OCI-LY3 (cell line): ENCODE results near the gene SIRT3.

Experiments used
- H2AFZ ChIP-seq: fragments of 200-600, 300-600 bp; shearing (Covaris generic); 2 replicates; pipeline ENCODE4 v1.6.0; 2014; ENCODE audit warnings: antibody characterized with exemption, low read depth, low read length
- H3K27ac ChIP-seq: fragments of 200-600, 300-600 bp; sonication (generic); 2 replicates; pipeline ENCODE4 v1.5.1; 2014; ENCODE audit warnings: mild to moderate bottlenecking, low read length, moderate library complexity, mixed read lengths
- H3K27me3 ChIP-seq: fragments of 200-600, 300-600 bp; sonication (generic); 2 replicates; pipeline ENCODE4 v1.6.1; 2014; ENCODE audit warnings: low read depth, low read length, mixed read lengths
- H3K36me3 ChIP-seq: fragments of 200-600, 300-600 bp; sonication (generic); replicated peaks from 2 replicates; pipeline ENCODE3; 2014; ENCODE audit warnings: low read depth, low read length, mixed read lengths
- H3K4me1 ChIP-seq: fragments of 300-600, 200-600 bp; sonication (generic); 2 replicates; pipeline ENCODE4 v1.6.1; 2014; ENCODE audit warnings: low read length, mixed read lengths
- H3K4me2 ChIP-seq: fragments of 200-600, 300-600 bp; sonication (generic); 2 replicates; pipeline ENCODE4 v1.6.1; 2014; ENCODE audit warnings: low read length, mixed read lengths
- H3K4me3 ChIP-seq: fragments of 300-600, 200-600 bp; sonication (generic); 2 replicates; pipeline ENCODE4 v1.5.1; 2014; ENCODE audit warnings: antibody characterized with exemption, mild to moderate bottlenecking, low read length, moderate library complexity
- H3K79me2 ChIP-seq: fragments of 300-600, 200-600 bp; shearing (Covaris generic); 2 replicates; pipeline ENCODE4 v1.6.1; 2014; ENCODE audit warnings: mild to moderate bottlenecking, low read length, mixed read lengths
- H3K9ac ChIP-seq: fragments of 300-600, 200-600 bp; shearing (Covaris generic); 2 replicates; pipeline ENCODE4 v1.6.0; 2014; ENCODE audit warnings: mild to moderate bottlenecking, low read length, moderate library complexity
- H3K9me3 ChIP-seq: fragments of 200-600, 300-600 bp; shearing (Covaris generic); 2 replicates; pipeline ENCODE4 v1.6.1; 2014; ENCODE audit warnings: low read length, mixed read lengths; ENCODE audit not compliant: insufficient read depth
- H4K20me1 ChIP-seq: fragments of 200-600, 300-600 bp; sonication (generic); 2 replicates; pipeline ENCODE4 v1.6.1; 2016; ENCODE audit warnings: low read length, mixed read lengths; ENCODE audit not compliant: insufficient read depth
- CTCF ChIP-seq: fragments of 200-600, 300-600 bp; sonication (generic); IDR thresholded peaks from 2 replicates; pipeline ENCODE4 v1.5.1; 2014; ENCODE audit warnings: antibody characterized with exemption, low read length, low read depth
- EZH2phosphoT487 ChIP-seq: fragments of 200-600 bp; shearing (Covaris generic); IDR thresholded peaks from 2 replicates; pipeline ENCODE4 v1.6.1; 2018; ENCODE audit warnings: antibody characterized with exemption, mixed run types, low read depth

SIRT3 gene

GRCh38 chr11:203056-203944 lies 32.8 kb downstream of the SIRT3 start:
- Histone ChIP-seq H3K4me2 (no peak overlapping the region), H3K27me3 (no peaks in the 10 kb centered on the region), H3K9ac (no peak overlapping the region), H3K27ac (no peak overlapping the region), H4K20me1 (peaks cover 16% of the 10 kb centered on the region), H3K79me2 (peaks cover 29% of the 10 kb centered on the region), H2AFZ (no peak overlapping the region), H3K9me3 (no peaks in the 10 kb centered on the region), H3K4me1 (peaks cover 12% of the 10 kb centered on the region), H3K4me3 (no peak overlapping the region), H3K36me3 (peaks cover 19% of the 10 kb centered on the region)
- TF ChIP-seq CTCF (no peak), EZH2phosphoT487 (no peak)

- no peak for TF ChIP-seq EZH2phosphoT487
- TF ChIP-seq CTCF, result no peak
- Histone ChIP-seq H3K36me3 (peaks cover 19% of the 10 kb centered on the region), H3K79me2 (peaks cover 24% of the 10 kb centered on the region), H3K9ac (no peak overlapping the region), H2AFZ (no peak overlapping the region), H3K27me3 (no peaks in the 10 kb centered on the region), H4K20me1 (peaks cover 16% of the 10 kb centered on the region), H3K4me1 (peaks cover 12% of the 10 kb centered on the region), H3K27ac (no peak overlapping the region), H3K4me2 (no peak overlapping the region), H3K4me3 (no peak overlapping the region), H3K9me3 (no peaks in the 10 kb centered on the region)
Observed at GRCh38 chr11:202490-202889, 33.7 kb downstream of the SIRT3 start.

- peaks cover 19% of the 10 kb centered on the region for H3K36me3 ChIP-seq
- TF ChIP-seq EZH2phosphoT487 (no peak), CTCF (no peak)
- H3K4me3 ChIP-seq, result no peak overlapping the region
- no peak overlapping the region for H2AFZ ChIP-seq
- peaks cover 16% of the 10 kb centered on the region for H4K20me1 ChIP-seq
- peaks cover 22% of the 10 kb centered on the region for H3K79me2 ChIP-seq
- no peaks in the 10 kb centered on the region for H3K27me3 ChIP-seq
- H3K27ac ChIP-seq, result no peak overlapping the region
- H3K9me3 ChIP-seq, result no peaks in the 10 kb centered on the region
- no peak overlapping the region for H3K9ac ChIP-seq
- H3K4me2 ChIP-seq, result no peak overlapping the region
- H3K4me1 ChIP-seq, result peaks cover 12% of the 10 kb centered on the region
Observed at GRCh38 chr11:201966-202365, 34.2 kb downstream of the SIRT3 start.

GRCh38 chr11:200224-201003 lies 35.7 kb downstream of the SIRT3 start:
- Histone ChIP-seq H3K4me2 (no peak overlapping the region), H4K20me1 (0 out of 2 replicates have a peak, but pooled peaks cover 6% of the 10 kb centered on the region), H3K9ac (no peak overlapping the region), H3K4me1 (0 out of 2 replicates have a peak, but pooled peaks cover 4% of the 10 kb centered on the region), H3K27me3 (no peaks in the 10 kb centered on the region), H3K4me3 (no peak overlapping the region), H3K79me2 (peaks cover 7% of the 10 kb centered on the region), H3K36me3 (peaks cover 18% of the 10 kb centered on the region), H2AFZ (no peak overlapping the region), H3K9me3 (no peaks in the 10 kb centered on the region), H3K27ac (no peak overlapping the region)
- TF ChIP-seq CTCF (no peak), EZH2phosphoT487 (no peak)
